Muscle of leg (tissue), 11 donors: Measurements from ENCODE around the gene ACOD1. TPM values are rescaled to one million over a fixed set of nuclear protein-coding genes. Genes with fewer than 3 reads are reported as not detected.
A peak's percentile ranks its signal among the peaks of the same experiment; 100 is the strongest.

Experiments used
- DNase-seq: peaks from one replicate; pipeline ENCODE4 v3.0.0; 2013
- H3K27ac ChIP-seq: one replicate; pipeline ENCODE4 v1.5.1; 2013; ENCODE audit warnings: mild to moderate bottlenecking, low read length, control low read depth
- H3K27me3 ChIP-seq: one replicate; pipeline ENCODE4 v1.6.1; 2013; ENCODE audit warnings: low read length; ENCODE audit not compliant: control insufficient read depth, insufficient read depth
- H3K36me3 ChIP-seq: one replicate; pipeline ENCODE4 v1.6.1; 2013; ENCODE audit warnings: low read length; ENCODE audit not compliant: control insufficient read depth, insufficient read depth
- H3K4me1 ChIP-seq: one replicate; pipeline ENCODE4 v1.6.1; 2013; ENCODE audit warnings: low read length; ENCODE audit not compliant: control insufficient read depth, insufficient read depth
- H3K4me3 ChIP-seq: one replicate; pipeline ENCODE4 v1.5.1; 2013; ENCODE audit warnings: low read length, control low read depth
- H3K9me3 ChIP-seq: replicated peaks from 2 replicates; pipeline ENCODE4 v1.6.1; 2013; ENCODE audit warnings: low read depth, low read length; ENCODE audit not compliant: control insufficient read depth
- WGBS: methylation state at CpG from one replicate; pipeline ENCODE4 v1.1.5; 2013; ENCODE audit warnings: missing lambda C conversion rate; ENCODE audit not compliant: insufficient coverage; 5-methylcytosine and 5-hydroxymethylcytosine counted together
- polyA plus RNA-seq, 8 donors: library from polyadenylated mRNA; unstranded; fragments of 120-200 nt; gene quantifications; one replicate each; pipeline versions ENCODE4 v1.2.1 to v1.2.3, GENCODE V29; 2013; ENCODE audit warnings: inconsistent platforms in 1 of 8, low replicate concordance in 1 of 8; ENCODE audit not compliant: insufficient read length in 8 of 8, insufficient read depth in 1 of 8
- total RNA-seq: library from RNA; stranded (reverse); fragments of 120-200 nt; gene quantifications from one replicate; pipeline ENCODE4 v1.2.4, GENCODE V29; 2013

The ACOD1 gene
- total and polyA plus RNA-seq, 9 donors = not detected

DNA sequence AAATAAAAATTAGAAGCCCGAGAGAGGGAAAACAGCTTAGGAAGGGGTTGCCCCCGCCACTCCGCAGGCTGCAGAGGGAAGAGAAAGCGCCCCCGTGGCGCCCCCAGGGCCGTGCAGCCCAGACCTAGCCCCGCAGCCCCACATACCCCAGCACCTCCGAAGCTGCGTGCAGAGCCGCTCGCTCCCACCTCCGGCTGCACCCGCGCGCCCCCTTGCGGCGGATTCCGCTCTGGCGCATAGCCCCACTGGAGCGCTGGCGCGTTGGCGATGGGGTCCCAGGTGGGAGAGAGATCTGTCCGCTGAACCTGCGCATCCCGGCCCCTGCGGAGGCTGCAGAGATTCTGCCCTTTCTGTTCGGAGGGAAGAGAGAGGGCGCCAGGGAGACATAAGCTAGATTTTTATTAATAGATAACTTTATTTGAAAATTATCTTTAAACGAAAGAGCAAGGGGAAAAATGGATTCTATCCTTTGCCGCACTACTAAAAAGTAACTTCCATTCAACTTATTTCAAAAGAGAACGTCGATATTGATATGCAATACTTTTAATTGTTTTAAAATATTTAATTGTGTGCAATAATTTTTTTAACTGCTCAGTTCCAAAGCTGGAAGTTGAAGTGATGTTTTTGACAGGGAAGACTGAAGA, 31.9 kb downstream of the ACOD1 start:
- H3K36me3 ChIP-seq = no peaks in the 10 kb centered on the region

DNA sequence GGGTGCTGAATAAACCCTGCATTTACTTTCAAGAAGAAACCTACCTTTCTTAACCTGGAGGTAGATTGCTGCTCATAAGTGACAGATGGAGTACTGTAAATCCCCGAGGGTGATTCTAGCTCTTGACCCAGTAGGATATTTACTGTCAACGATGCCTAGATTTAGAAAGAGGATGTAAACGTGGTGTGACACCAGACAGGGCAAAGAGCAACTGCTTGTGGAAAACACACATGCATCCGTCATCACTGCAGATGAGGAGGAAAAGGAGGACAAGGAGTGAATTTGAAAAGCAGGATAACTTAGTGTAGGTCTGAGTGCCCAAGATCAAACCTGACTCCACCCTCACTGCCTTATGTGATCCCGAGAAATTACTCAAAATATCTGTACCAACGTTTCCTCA, 33.8 kb downstream of the ACOD1 start:
- Histone ChIP-seq H3K4me1 (peaks cover 5% of the 10 kb centered on the region), H3K27me3 (no peaks in the 10 kb centered on the region), H3K4me3 (no peak overlapping the region), H3K27ac (no peak overlapping the region), H3K36me3 (no peaks in the 10 kb centered on the region), H3K9me3 (no peaks in the 10 kb centered on the region)
- 33% methylated on average over 1 of the region's 6 CpGs for WGBS
- peak; percentile 28 for DNase-seq

More for the DNA sequence above, 31.9 kb downstream of the ACOD1 start:
- H3K4me1 ChIP-seq = peaks cover 12% of the 10 kb centered on the region
- WGBS = 0% methylated on average over 15 of the region's 34 CpGs
- DNase-seq = peak; percentile 80
- H3K27ac ChIP-seq = no peak overlapping the region
- peak overlapping the region; percentile 28 for H3K4me3 ChIP-seq
- H3K9me3 ChIP-seq = no peaks in the 10 kb centered on the region
- no peaks in the 10 kb centered on the region for H3K27me3 ChIP-seq

DNA sequence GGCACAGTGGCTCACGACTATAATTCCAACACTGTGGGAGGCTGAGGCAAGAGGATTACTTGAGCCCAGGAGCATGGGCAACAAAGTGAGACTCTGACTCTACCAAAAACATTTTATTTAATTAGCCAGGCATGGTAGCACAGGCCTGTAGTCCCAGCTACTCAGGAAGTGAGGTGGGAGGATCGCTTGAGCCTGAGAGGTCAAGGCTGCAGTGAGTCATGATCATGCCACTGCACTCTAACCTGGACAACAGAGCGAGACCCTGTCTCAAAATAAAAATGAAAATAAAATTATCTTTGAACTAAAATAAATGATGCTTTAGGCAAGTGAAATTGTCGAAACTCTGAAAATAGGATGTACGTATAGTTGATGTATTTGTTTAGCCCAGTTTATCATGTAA, 35.4 kb downstream of the ACOD1 start:
- no peak for DNase-seq
- H3K9me3 ChIP-seq = no peaks in the 10 kb centered on the region
- no CpG with 5 or more reads among the region's 5 CpGs for WGBS
- H3K4me3 ChIP-seq = no peak overlapping the region
- no peak overlapping the region for H3K27ac ChIP-seq
- H3K36me3 ChIP-seq = no peaks in the 10 kb centered on the region
- H3K4me1 ChIP-seq = peaks cover 5% of the 10 kb centered on the region
- no peaks in the 10 kb centered on the region for H3K27me3 ChIP-seq

DNA sequence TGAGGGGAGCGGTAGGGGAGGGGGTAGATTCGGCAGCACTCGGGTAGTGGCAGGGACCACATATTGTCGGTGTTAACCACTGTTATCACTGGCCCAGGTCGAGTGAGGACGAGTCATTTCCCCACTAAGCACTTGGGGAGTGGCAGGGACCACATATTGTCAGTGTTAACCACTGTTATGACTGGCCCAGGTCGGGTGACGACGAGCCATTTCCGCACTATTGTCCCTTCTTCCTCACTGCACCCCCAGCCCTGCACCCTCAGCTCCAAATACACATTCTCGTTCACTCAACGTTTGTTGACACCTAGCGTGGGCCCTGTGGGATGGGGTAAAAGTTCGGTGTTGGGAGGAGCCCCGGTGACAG, 43.1 kb downstream of the ACOD1 start:
- no peak for DNase-seq
- H3K27ac ChIP-seq = peak overlapping the region; percentile 91
- WGBS = 36% methylated on average over 9 of the region's 15 CpGs
- no peaks in the 10 kb centered on the region for H3K9me3 ChIP-seq
- H3K27me3 ChIP-seq = no peaks in the 10 kb centered on the region
- H3K36me3 ChIP-seq = peaks cover 4% of the 10 kb centered on the region
- peak overlapping the region; percentile 85 for H3K4me3 ChIP-seq
- H3K4me1 ChIP-seq = peaks cover 11% of the 10 kb centered on the region

DNA sequence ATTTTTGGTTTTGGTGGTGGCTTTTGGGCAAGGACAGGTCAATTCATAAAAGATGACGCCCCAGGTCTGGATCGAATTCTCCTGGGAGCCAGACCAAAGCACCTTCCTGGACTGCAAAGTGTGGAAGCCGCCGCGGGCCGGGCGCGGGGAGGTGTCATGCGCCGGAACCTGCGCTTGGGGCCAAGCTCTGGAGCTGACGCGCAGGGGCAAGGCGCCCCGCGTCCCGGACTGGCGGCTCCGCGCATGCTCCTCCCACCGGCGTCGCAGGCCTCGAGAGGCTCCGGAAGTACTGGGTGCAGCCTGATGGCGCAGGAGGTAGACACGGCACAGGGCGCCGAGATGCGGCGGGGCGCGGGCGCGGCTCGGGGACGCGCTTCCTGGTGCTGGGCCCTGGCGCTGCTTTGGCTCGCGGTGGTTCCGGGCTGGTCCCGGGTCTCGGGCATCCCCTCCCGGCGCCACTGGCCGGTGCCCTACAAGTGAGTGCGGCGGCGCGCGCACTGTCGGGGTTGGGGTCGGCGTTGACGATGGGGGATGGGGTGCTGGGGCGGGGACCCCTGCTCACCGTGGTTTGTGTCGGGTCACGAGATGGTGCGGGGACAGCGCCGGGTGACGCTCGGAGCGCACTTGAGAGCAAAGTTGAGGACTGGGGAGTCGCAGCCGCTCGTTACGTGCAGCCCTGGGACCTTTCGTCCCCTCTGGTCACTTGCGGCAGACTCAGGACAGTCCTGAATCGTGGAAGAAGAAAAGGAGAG, 43.7 kb downstream of the ACOD1 start, which contains the start of gene CLN5:
Gene CLN5, plus strand, starts transcription at position 286 of the 752 bp plus-strand sequence. Its CDS starts 18 bp downstream, at position 304.
- peaks cover 11% of the 10 kb centered on the region for H3K4me1 ChIP-seq
- no peaks in the 10 kb centered on the region for H3K27me3 ChIP-seq
- DNase-seq = peak; percentile 95
- H3K4me3 ChIP-seq = peak within 1 kb of the TSS; percentile 85
- H3K36me3 ChIP-seq = peaks cover 4% of the 10 kb centered on the region
- no peaks in the 10 kb centered on the region for H3K9me3 ChIP-seq
- peak within 1 kb of the TSS; percentile 91 for H3K27ac ChIP-seq
- WGBS = under 1% methylated on average over 71 of the region's 73 CpGs

DNA sequence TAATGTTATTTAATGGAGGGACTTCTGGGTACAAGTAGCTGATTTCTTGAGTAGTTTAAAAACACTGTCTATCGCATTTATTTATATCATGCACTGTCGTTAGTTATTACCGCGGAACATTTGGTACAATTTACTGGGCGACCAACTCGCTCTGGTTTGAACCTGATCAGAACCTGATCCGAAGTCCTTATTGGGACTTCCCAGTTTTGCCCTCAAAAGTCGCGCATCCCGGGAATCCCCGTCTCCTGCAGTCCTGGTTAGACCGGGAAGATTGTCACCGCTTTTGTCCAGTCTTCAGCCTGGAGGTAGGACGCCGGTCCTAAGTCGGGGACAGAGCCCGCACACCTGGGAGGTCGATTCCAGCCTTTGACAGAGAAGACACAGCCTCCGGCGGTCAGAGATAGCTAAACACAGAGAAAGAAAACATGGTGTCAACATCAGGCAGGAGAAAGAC, 44.3 kb downstream of the ACOD1 start:
- peaks cover 11% of the 10 kb centered on the region for H3K4me1 ChIP-seq
- H3K27me3 ChIP-seq = no peaks in the 10 kb centered on the region
- H3K36me3 ChIP-seq = peaks cover 4% of the 10 kb centered on the region
- WGBS = 0% methylated on average over 17 of the region's 20 CpGs
- no peaks in the 10 kb centered on the region for H3K9me3 ChIP-seq
- peak overlapping the region; percentile 91 for H3K27ac ChIP-seq
- peak; percentile 51 for DNase-seq
- H3K4me3 ChIP-seq = peak overlapping the region; percentile 85

DNA sequence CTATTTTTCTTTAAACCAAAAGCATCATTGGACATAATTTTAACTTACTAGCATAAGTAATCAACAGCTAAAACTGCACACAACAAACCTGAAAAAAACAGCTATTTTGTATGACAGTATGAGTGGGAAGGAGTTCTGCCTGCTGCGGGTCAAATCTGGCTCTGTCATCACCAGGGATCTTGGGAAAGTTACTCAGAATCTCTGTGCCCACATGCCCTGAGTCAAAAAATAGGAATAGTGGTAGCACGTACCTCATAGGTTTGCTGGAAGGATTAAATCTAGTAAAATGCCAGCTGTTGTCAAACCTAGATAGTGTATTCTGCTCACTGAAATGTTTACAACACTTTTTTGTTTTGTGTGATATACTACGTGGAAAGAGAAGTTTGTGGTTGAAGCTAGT, 44.7 kb downstream of the ACOD1 start:
- H3K4me3 ChIP-seq = peak overlapping the region; percentile 85
- no peaks in the 10 kb centered on the region for H3K9me3 ChIP-seq
- DNase-seq = no peak
- H3K27ac ChIP-seq = peak overlapping the region; percentile 91
- no peaks in the 10 kb centered on the region for H3K27me3 ChIP-seq
- 13% methylated on average over 1 of the region's 3 CpGs for whole genome bisulfite sequencing
- peaks cover 4% of the 10 kb centered on the region for H3K36me3 ChIP-seq
- H3K4me1 ChIP-seq = peaks cover 11% of the 10 kb centered on the region

DNA sequence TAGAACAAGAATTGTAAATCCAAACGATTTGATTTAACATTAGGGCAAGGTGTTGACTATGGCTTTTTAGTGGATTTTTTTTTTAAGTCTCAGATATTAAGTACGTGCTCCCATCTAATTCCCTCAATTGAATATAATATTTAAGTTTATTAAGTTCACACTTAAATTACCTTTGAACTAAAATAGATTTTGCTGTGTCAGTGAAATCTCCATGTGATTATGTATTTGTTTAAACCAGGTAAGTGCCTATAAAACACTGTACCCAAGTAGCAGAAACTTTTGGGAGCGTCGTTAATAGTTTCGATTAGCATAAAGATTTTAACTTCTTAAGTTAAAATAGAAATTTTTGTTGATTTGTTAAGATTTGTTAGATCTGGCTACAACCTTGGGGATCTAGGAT, 45.2 kb downstream of the ACOD1 start:
- Histone ChIP-seq H3K4me3 (no peak overlapping the region), H3K27me3 (no peaks in the 10 kb centered on the region), H3K4me1 (peaks cover 11% of the 10 kb centered on the region), H3K9me3 (no peaks in the 10 kb centered on the region), H3K27ac (no peak overlapping the region), H3K36me3 (peaks cover 4% of the 10 kb centered on the region)
- DNase-seq = no peak
- no CpG with 5 or more reads among the region's 5 CpGs for WGBS

DNA sequence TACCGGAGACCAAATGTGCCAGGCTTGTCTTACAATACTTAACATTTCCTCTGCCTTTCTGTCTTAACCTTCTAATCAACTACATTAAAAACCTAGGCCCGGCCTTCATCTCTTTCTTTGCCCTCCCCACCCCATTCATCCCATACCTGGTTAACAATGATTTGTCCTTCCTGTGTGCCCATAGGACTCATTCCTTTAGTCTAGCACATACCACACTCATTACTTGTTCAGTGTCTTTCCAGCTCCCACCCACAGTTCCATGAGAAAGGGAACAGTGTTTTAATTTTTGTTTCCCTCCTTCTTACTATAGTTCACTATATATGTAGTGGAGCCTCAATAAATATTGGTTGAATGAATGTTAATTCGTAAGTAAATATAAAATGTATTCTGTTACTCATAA, 46.0 kb downstream of the ACOD1 start:
- no peaks in the 10 kb centered on the region for H3K27me3 ChIP-seq
- peaks cover 11% of the 10 kb centered on the region for H3K4me1 ChIP-seq
- H3K27ac ChIP-seq = no peak overlapping the region
- WGBS = 88% methylated on average over 2 of the region's 3 CpGs
- H3K9me3 ChIP-seq = no peaks in the 10 kb centered on the region
- H3K36me3 ChIP-seq = peaks cover 7% of the 10 kb centered on the region
- H3K4me3 ChIP-seq = no peak overlapping the region
- DNase-seq = no peak

DNA sequence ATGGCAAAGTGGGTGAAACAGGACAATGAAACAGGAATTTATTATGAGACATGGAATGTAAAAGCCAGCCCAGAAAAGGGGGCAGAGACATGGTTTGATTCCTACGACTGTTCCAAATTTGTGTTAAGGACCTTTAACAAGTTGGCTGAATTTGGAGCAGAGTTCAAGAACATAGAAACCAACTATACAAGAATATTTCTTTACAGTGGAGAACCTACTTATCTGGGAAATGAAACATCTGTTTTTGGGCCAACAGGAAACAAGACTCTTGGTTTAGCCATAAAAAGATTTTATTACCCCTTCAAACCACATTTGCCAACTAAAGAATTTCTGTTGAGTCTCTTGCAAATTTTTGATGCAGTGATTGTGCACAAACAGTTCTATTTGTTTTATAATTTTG, 52.2 kb downstream of the ACOD1 start:
- H3K27ac ChIP-seq = no peak overlapping the region
- H3K9me3 ChIP-seq = no peaks in the 10 kb centered on the region
- DNase-seq = no peak
- no peak overlapping the region for H3K4me3 ChIP-seq
- no peaks in the 10 kb centered on the region for H3K4me1 ChIP-seq
- H3K27me3 ChIP-seq = no peaks in the 10 kb centered on the region
- WGBS = no CpG with 5 or more reads among the region's 1 CpG
- peaks cover 21% of the 10 kb centered on the region for H3K36me3 ChIP-seq
